Measurements from ENCODE around the gene APOA4. TPM values are rescaled to one million over a fixed set of nuclear protein-coding genes. Genes with fewer than 3 reads are reported as not detected.

The APOA4 gene
- total RNA-seq, 1 donor from 2014 or later, result not detected

DNA sequence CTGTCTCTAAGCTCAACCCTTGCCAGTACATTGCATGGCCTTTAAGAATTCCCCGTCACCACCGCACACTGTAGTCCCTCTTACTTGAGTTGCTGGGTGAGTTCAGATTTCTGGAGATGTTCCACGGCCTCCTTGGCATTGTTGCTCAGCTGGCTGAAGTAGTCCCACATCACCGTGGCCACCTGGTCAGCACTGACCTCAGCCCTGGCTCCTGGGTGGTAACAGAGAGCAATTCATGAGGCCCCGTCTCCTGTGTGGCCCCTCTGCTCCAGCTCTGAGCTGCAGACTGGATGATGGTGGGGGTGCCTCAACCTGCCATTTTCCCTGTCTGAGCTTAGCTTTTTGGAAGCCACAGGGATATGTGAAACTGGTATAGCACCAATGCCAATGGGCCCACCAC, 529 bp downstream of the APOA4 start:
- no peak overlapping the region for H3K27ac ChIP-seq (replicated peaks)
- TF ChIP-seq, protein P1, sequence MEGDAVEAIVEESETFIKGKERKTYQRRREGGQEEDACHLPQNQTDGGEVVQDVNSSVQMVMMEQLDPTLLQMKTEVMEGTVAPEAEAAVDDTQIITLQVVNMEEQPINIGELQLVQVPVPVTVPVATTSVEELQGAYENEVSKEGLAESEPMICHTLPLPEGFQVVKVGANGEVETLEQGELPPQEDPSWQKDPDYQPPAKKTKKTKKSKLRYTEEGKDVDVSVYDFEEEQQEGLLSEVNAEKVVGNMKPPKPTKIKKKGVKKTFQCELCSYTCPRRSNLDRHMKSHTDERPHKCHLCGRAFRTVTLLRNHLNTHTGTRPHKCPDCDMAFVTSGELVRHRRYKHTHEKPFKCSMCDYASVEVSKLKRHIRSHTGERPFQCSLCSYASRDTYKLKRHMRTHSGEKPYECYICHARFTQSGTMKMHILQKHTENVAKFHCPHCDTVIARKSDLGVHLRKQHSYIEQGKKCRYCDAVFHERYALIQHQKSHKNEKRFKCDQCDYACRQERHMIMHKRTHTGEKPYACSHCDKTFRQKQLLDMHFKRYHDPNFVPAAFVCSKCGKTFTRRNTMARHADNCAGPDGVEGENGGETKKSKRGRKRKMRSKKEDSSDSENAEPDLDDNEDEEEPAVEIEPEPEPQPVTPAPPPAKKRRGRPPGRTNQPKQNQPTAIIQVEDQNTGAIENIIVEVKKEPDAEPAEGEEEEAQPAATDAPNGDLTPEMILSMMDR (IDR thresholded peaks at IDR 0.05; ENCODE audit: borderline replicate concordance), result no peak
- no peaks in the 10 kb centered on the region for H3K36me3 ChIP-seq
- no peak for DNase-seq
- intact Hi-C loops (cut with micrococcal nuclease), result no loop called here
- H3K9me3 ChIP-seq (replicated peaks), result no peaks in the 10 kb centered on the region
- H3K4me1 ChIP-seq, result no peaks in the 10 kb centered on the region
- H3K27me3 ChIP-seq (ENCODE audit: low read depth), result no peaks in the 10 kb centered on the region
- H3K4me3 ChIP-seq, result no peak overlapping the region

GRCh38 chr11:116821050-116821918, 1.8 kb downstream of the APOA4 start:
- intact Hi-C loops (cut with micrococcal nuclease), result no loop called here
- no peak overlapping the region for H3K4me3 ChIP-seq
- H3K27me3 ChIP-seq (ENCODE audit: low read depth), result no peaks in the 10 kb centered on the region
- H3K4me1 ChIP-seq, result no peaks in the 10 kb centered on the region
- TF ChIP-seq, protein P1 (IDR thresholded peaks at IDR 0.05; ENCODE audit: borderline replicate concordance), result no peak
- no peaks in the 10 kb centered on the region for H3K9me3 ChIP-seq (replicated peaks)
- H3K36me3 ChIP-seq, result no peaks in the 10 kb centered on the region
- no peak for DNase-seq
- H3K27ac ChIP-seq (replicated peaks), result no peak overlapping the region

DNA sequence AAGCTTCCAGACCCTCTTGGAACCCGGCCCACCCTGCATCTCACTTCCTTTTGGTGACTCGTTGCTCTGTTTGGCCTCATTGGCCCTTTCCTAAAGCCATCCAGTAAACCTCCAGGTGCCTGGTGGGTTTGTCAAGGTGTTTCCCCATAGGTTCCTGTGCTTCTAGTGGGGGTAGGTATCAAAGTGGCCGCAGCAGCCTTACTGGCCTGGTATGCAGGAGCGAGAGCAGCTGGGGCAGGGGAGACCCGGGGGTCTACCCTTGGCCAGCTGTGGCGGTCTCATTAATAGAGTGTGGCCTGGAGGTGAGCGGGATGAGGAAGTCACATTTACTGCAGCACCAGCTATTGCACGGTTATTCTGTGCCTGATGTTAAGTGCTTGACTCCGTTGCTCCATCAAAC, 4.1 kb downstream of the APOA4 start:
- Histone ChIP-seq H3K27ac (replicated peaks) (no peak overlapping the region), H3K4me1 (peaks cover 2% of the 10 kb centered on the region), H3K4me3 (no peak overlapping the region), H3K36me3 (no peaks in the 10 kb centered on the region), H3K9me3 (replicated peaks) (no peaks in the 10 kb centered on the region), H3K27me3 (ENCODE audit: low read depth) (no peaks in the 10 kb centered on the region)
- no peak for DNase-seq
- TF ChIP-seq, protein P1 (IDR thresholded peaks at IDR 0.05; ENCODE audit: borderline replicate concordance), result no peak
- intact Hi-C loops (cut with micrococcal nuclease), result no loop called here

GRCh38 chr11:116814502-116814901, 8.6 kb downstream of the APOA4 start:
- peaks cover 4% of the 10 kb centered on the region for H3K4me1 ChIP-seq
- intact Hi-C loops (cut with micrococcal nuclease), result no loop called here
- H3K27me3 ChIP-seq (ENCODE audit: low read depth), result no peaks in the 10 kb centered on the region
- no peak overlapping the region for H3K4me3 ChIP-seq
- no peak for DNase-seq
- no peak overlapping the region for H3K27ac ChIP-seq (replicated peaks)
- H3K36me3 ChIP-seq, result no peaks in the 10 kb centered on the region
- no peaks in the 10 kb centered on the region for H3K9me3 ChIP-seq (replicated peaks)
- TF ChIP-seq, protein P1 (IDR thresholded peaks at IDR 0.05; ENCODE audit: borderline replicate concordance), result no peak

DNA sequence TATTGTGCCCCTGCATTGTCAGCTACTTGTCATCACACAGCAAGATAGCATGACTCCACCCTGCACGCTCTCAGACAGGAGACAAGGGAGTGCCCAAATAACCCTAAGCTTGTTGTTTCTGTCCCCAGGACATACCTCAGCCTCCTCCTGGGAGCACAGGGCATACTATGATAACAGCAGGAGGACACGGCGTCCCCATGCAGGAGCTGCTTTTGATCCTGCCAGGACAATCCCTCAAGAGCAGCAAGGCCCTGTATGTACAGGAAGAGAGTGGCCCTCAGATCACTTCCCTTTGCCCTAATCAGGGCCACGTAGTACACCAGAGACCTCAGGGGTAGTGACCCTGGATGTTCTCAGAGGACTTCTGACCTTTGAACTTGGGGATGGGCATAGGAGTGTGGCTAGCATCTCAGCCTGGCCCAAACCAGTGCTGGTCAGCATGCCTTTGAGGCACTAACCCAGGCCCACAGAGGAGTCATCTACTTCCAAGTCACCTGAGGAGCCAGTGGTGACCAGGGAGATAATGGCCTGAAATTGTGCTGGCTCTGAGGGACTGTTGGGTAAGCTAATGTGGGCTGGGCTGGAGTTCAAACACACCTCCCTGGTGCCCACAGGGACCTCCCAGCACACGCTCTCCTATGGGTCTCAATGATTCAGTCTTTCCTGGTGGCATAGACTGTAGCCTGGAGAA, 9.2 kb downstream of the APOA4 start:
- no peaks in the 10 kb centered on the region for H3K9me3 ChIP-seq (replicated peaks)
- DNase-seq, result no peak
- no peaks in the 10 kb centered on the region for H3K36me3 ChIP-seq
- H3K27ac ChIP-seq (replicated peaks), result no peak overlapping the region
- intact Hi-C loops (cut with micrococcal nuclease), result no loop called here
- TF ChIP-seq, protein P1 (IDR thresholded peaks at IDR 0.05; ENCODE audit: borderline replicate concordance), result no peak
- H3K4me1 ChIP-seq, result peaks cover 4% of the 10 kb centered on the region
- no peaks in the 10 kb centered on the region for H3K27me3 ChIP-seq (ENCODE audit: low read depth)
- no peak overlapping the region for H3K4me3 ChIP-seq
